ENCODE data around the gene FAM163A. TPM values are rescaled to one million over a fixed set of nuclear protein-coding genes. Genes with fewer than 3 reads are reported as not detected.

Gene FAM163A
- total and polyA plus RNA-seq, 9 of the 15 experiments (the other 6 are each of a cell fraction or from before 2014, with no cell fraction given): not detected

DNA sequence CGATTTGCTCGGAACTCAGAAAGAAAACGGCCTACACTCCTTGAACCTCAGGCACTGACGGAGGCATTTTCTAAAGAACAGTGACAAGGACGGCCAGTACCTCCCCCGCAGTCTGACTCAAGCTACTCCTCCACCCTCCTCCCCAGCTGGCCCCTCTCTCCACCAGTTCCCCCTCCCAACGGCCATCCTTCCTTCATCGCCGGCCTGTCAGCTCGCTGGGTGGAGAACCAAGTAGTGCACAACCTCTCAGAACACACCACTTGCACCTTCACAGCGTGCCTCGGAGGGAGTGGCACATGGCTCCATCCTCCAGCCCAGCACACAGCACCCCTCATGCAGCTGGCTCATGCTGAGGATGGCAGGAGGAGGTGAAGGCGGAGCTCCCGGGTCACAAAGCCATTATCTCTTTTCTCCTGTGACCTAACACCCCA lies 75.7 kb downstream of the FAM163A start (continued):
- no peak for TF ChIP-seq ILK (tag; IDR thresholded peaks at IDR 0.05; ENCODE audit: borderline replicate concordance, low read depth)
- TF ChIP-seq ELF2 (CRISPR knock-in tag; IDR thresholded peaks at IDR 0.05): no peak
- TF ChIP-seq DPF2 (IDR thresholded peaks at IDR 0.05): peak; percentile 93
- TF ChIP-seq TEAD1 (CRISPR knock-in tag; IDR thresholded peaks at IDR 0.05): 0 out of 4 replicates have a peak, but pooled peaks of 1 of the 2 experiments have one; percentile 30
- TF ChIP-seq ELF1 (tag; IDR thresholded peaks at IDR 0.05): no peak
- no peak for TF ChIP-seq GTF2F1 (IDR thresholded peaks at IDR 0.05; ENCODE audit: low read depth, low read length)
- TF ChIP-seq, protein P1, sequence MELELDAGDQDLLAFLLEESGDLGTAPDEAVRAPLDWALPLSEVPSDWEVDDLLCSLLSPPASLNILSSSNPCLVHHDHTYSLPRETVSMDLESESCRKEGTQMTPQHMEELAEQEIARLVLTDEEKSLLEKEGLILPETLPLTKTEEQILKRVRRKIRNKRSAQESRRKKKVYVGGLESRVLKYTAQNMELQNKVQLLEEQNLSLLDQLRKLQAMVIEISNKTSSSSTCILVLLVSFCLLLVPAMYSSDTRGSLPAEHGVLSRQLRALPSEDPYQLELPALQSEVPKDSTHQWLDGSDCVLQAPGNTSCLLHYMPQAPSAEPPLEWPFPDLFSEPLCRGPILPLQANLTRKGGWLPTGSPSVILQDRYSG (tag; conservative IDR thresholded peaks at IDR 0.05; ENCODE audit: low read depth): no peak
- TF ChIP-seq TRIM28 (IDR thresholded peaks at IDR 0.05): peak; percentile 69
- TF ChIP-seq, protein P2, sequence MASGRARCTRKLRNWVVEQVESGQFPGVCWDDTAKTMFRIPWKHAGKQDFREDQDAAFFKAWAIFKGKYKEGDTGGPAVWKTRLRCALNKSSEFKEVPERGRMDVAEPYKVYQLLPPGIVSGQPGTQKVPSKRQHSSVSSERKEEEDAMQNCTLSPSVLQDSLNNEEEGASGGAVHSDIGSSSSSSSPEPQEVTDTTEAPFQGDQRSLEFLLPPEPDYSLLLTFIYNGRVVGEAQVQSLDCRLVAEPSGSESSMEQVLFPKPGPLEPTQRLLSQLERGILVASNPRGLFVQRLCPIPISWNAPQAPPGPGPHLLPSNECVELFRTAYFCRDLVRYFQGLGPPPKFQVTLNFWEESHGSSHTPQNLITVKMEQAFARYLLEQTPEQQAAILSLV (tag; IDR thresholded peaks at IDR 0.05): no peak
- TF ChIP-seq YY1 (IDR thresholded peaks at IDR 0.05; ENCODE audit: borderline replicate concordance in 1 of 3, control insufficient read depth in 1 of 3, extremely low read depth in 1 of 3, insufficient read depth in 3 of 3, insufficient read length in 1 of 3, insufficient replicate concordance in 2 of 3, low read depth in 1 of 3, low read length in 2 of 3): no peak
- TF ChIP-seq DNMT1 (IDR thresholded peaks at IDR 0.05): no peak
- no peak for TF ChIP-seq C11orf30 (IDR thresholded peaks at IDR 0.05; ENCODE audit: low read depth)
- peak; percentile 35 for TF ChIP-seq ZFP36 (IDR thresholded peaks at IDR 0.05; ENCODE audit: low read depth, low read length, partially characterized antibody)
- TF ChIP-seq ETS2 (tag; IDR thresholded peaks at IDR 0.05; ENCODE audit: borderline replicate concordance, poor library complexity, severe bottlenecking): no peak
- TF ChIP-seq NFIX (CRISPR knock-in tag; IDR thresholded peaks at IDR 0.05; ENCODE audit: low read depth): no peak
- peak; percentile 30 for TF ChIP-seq CCNT2 (IDR thresholded peaks at IDR 0.05; ENCODE audit: borderline replicate concordance, extremely low read depth, insufficient read length, low read depth, low read length)
- TF ChIP-seq CBFB (CRISPR knock-in tag; IDR thresholded peaks at IDR 0.05): no peak
- no peak for TF ChIP-seq TAL1 (IDR thresholded peaks at IDR 0.05)
- TF ChIP-seq DIDO1 (tag; IDR thresholded peaks at IDR 0.05; ENCODE audit: low read depth): no peak
- TF ChIP-seq HDAC2 (IDR thresholded peaks at IDR 0.05): peak; percentile 80
